Measurements from ENCODE around the gene NEDD9.

Gene NEDD9

GRCh38 chr6:11279284-11279689 is 46.8 kb upstream of the NEDD9 start:
- Histone ChIP-seq H3K9me2 (replicated peaks; ENCODE audit: low read depth, low read length) (no peaks in the 10 kb centered on the region), H2AFZ (ENCODE audit: low read length) (no peak overlapping the region), H3K9ac (ENCODE audit: low read depth, low read length, poor library complexity, severe bottlenecking) (no peak overlapping the region), H3K27me3 (ENCODE audit: insufficient read depth, low read length, poor library complexity, severe bottlenecking) (no peaks in the 10 kb centered on the region), H3K4me3 (ENCODE audit: low read length, poor library complexity, severe bottlenecking) (no peak overlapping the region), H4K20me1 (ENCODE audit: insufficient read depth, low read length, poor library complexity, severe bottlenecking) (no peaks in the 10 kb centered on the region), H3K4me2 (ENCODE audit: low read depth, low read length, poor library complexity, severe bottlenecking) (no peak overlapping the region), H3K79me2 (ENCODE audit: insufficient read depth, low read length) (no peaks in the 10 kb centered on the region), H3K4me1 (ENCODE audit: insufficient read depth, low read length, poor library complexity, severe bottlenecking) (peaks cover 28% of the 10 kb centered on the region), H3K36me3 (ENCODE audit: insufficient read depth, low read length) (no peaks in the 10 kb centered on the region), H3F3A (ENCODE audit: low read depth) (no peaks in the 10 kb centered on the region), H3K9me3 (ENCODE audit: insufficient read depth, low read depth, low read length) (no peaks in the 10 kb centered on the region)
- TF ChIP-seq, protein P1, sequence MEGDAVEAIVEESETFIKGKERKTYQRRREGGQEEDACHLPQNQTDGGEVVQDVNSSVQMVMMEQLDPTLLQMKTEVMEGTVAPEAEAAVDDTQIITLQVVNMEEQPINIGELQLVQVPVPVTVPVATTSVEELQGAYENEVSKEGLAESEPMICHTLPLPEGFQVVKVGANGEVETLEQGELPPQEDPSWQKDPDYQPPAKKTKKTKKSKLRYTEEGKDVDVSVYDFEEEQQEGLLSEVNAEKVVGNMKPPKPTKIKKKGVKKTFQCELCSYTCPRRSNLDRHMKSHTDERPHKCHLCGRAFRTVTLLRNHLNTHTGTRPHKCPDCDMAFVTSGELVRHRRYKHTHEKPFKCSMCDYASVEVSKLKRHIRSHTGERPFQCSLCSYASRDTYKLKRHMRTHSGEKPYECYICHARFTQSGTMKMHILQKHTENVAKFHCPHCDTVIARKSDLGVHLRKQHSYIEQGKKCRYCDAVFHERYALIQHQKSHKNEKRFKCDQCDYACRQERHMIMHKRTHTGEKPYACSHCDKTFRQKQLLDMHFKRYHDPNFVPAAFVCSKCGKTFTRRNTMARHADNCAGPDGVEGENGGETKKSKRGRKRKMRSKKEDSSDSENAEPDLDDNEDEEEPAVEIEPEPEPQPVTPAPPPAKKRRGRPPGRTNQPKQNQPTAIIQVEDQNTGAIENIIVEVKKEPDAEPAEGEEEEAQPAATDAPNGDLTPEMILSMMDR (conservative IDR thresholded peaks at IDR 0.05; ENCODE audit: low read length), result no peak
- no peak for TF ChIP-seq EZH2phosphoT487 (IDR thresholded peaks at IDR 0.05; ENCODE audit: borderline replicate concordance)

- no peak overlapping the region for H2AFZ ChIP-seq (ENCODE audit: low read length)
- no peaks in the 10 kb centered on the region for H3K9me3 ChIP-seq (ENCODE audit: insufficient read depth, low read depth, low read length)
- H3K4me3 ChIP-seq (ENCODE audit: low read length, poor library complexity, severe bottlenecking), result no peak overlapping the region
- no peaks in the 10 kb centered on the region for H3K79me2 ChIP-seq (ENCODE audit: insufficient read depth, low read length)
- no peak for TF ChIP-seq EZH2phosphoT487 (IDR thresholded peaks at IDR 0.05; ENCODE audit: borderline replicate concordance)
- TF ChIP-seq, protein P1 (conservative IDR thresholded peaks at IDR 0.05; ENCODE audit: low read length), result no peak
- no peaks in the 10 kb centered on the region for H3K9me2 ChIP-seq (replicated peaks; ENCODE audit: low read depth, low read length)
- no peaks in the 10 kb centered on the region for H3K27me3 ChIP-seq (ENCODE audit: insufficient read depth, low read length, poor library complexity, severe bottlenecking)
- no peak overlapping the region for H3K9ac ChIP-seq (ENCODE audit: low read depth, low read length, poor library complexity, severe bottlenecking)
- H3K4me2 ChIP-seq (ENCODE audit: low read depth, low read length, poor library complexity, severe bottlenecking), result no peak overlapping the region
- no peaks in the 10 kb centered on the region for H3K36me3 ChIP-seq (ENCODE audit: insufficient read depth, low read length)
- H3K4me1 ChIP-seq (ENCODE audit: insufficient read depth, low read length, poor library complexity, severe bottlenecking), result peaks cover 28% of the 10 kb centered on the region
- no peaks in the 10 kb centered on the region for H4K20me1 ChIP-seq (ENCODE audit: insufficient read depth, low read length, poor library complexity, severe bottlenecking)
- no peaks in the 10 kb centered on the region for H3F3A ChIP-seq (ENCODE audit: low read depth)
These were observed 45.7 kb upstream of the NEDD9 start for GRCh38 chr6:11278207-11278559.

GRCh38 chr6:11277275-11278206 is 45.1 kb upstream of the NEDD9 start:
- no peaks in the 10 kb centered on the region for H4K20me1 ChIP-seq (ENCODE audit: insufficient read depth, low read length, poor library complexity, severe bottlenecking)
- H3K9me2 ChIP-seq (replicated peaks; ENCODE audit: low read depth, low read length), result no peaks in the 10 kb centered on the region
- H2AFZ ChIP-seq (ENCODE audit: low read length), result no peak overlapping the region
- no peak overlapping the region for H3K9ac ChIP-seq (ENCODE audit: low read depth, low read length, poor library complexity, severe bottlenecking)
- H3K4me2 ChIP-seq (ENCODE audit: low read depth, low read length, poor library complexity, severe bottlenecking), result no peak overlapping the region
- H3F3A ChIP-seq (ENCODE audit: low read depth), result no peaks in the 10 kb centered on the region
- TF ChIP-seq, protein P1 (conservative IDR thresholded peaks at IDR 0.05; ENCODE audit: low read length), result no peak
- no peak for TF ChIP-seq EZH2phosphoT487 (IDR thresholded peaks at IDR 0.05; ENCODE audit: borderline replicate concordance)
- H3K4me1 ChIP-seq (ENCODE audit: insufficient read depth, low read length, poor library complexity, severe bottlenecking), result peaks cover 28% of the 10 kb centered on the region
- H3K79me2 ChIP-seq (ENCODE audit: insufficient read depth, low read length), result no peaks in the 10 kb centered on the region
- no peaks in the 10 kb centered on the region for H3K27me3 ChIP-seq (ENCODE audit: insufficient read depth, low read length, poor library complexity, severe bottlenecking)
- no peaks in the 10 kb centered on the region for H3K36me3 ChIP-seq (ENCODE audit: insufficient read depth, low read length)
- no peak overlapping the region for H3K4me3 ChIP-seq (ENCODE audit: low read length, poor library complexity, severe bottlenecking)
- no peaks in the 10 kb centered on the region for H3K9me3 ChIP-seq (ENCODE audit: insufficient read depth, low read depth, low read length)
